Measurements from ENCODE around the gene MAFB. TPM values are rescaled to one million over a fixed set of nuclear protein-coding genes. Genes with fewer than 3 reads are reported as not detected.

The MAFB gene
- total RNA-seq, 1 experiment from 2014 or later: 0.22 TPM

DNA sequence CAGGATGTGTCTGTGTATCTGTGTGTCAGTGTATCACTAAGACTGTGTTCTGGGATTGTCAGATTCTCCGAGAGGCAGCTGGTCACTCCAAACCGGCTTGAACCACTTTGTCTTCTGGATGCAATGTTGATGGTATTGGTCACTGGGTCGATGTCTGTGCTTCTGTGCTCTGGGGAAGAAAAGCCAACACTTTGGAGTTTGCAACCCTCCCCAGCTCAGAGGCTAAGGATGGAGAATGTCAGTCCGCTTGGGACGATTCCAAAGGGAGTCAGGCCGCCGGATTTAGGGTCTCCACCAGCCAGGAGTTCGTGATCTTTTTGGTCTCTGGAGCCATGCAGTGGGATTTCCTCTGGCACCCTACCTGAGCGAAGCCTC, 5.2 kb downstream of the MAFB start:
- POLR2A ChIA-PET: no interaction called here

More for the DNA sequence above, 5.2 kb downstream of the MAFB start:
- no TSS peak for BruUV-seq (replicated peaks)
- Histone ChIP-seq H2AFZ (ENCODE audit: low read depth, low read length, poor library complexity, severe bottlenecking) (no peak overlapping the region), H3K36me3 (ENCODE audit: control insufficient read depth in 1 of 2, insufficient read depth in 2 of 2, low read length in 2 of 2) (no peaks in the 10 kb centered on the region), H4K20me1 (ENCODE audit: insufficient read depth) (no peaks in the 10 kb centered on the region), H3K4me2 (ENCODE audit: low read length) (no peak overlapping the region), H3K9me3 (ENCODE audit: control insufficient read depth in 1 of 2, insufficient read depth in 1 of 2, low read depth in 1 of 2, low read length in 2 of 2) (no peaks in the 10 kb centered on the region), H3K9me2 (ENCODE audit: insufficient read depth) (no peaks in the 10 kb centered on the region), H3K27ac (ENCODE audit: low read depth, low read length) (no peak overlapping the region), H3K27me3 (ENCODE audit: insufficient read depth, low read length) (peaks cover 45% of the 10 kb centered on the region), H3K4me1 (ENCODE audit: control insufficient read depth in 1 of 2, insufficient read depth in 2 of 2, low read length in 2 of 2) (peaks cover 3 to 4% of the 10 kb centered on the region in 2 experiments; a peak in 2 of 4 replicates), H3K9ac (ENCODE audit: low read length) (no peak overlapping the region), H3K79me2 (ENCODE audit: insufficient read depth, low read length) (no peaks in the 10 kb centered on the region), H3K4me3 (replicated peaks in 1 of 2; ENCODE audit: low read depth in 1 of 2, low read length in 2 of 2) (no peak overlapping the region)
- RAD21 ChIA-PET (ENCODE audit: low non-redundant PET in 1 of 2, low total read pairs in 2 of 2, uncharacterized antibody in 2 of 2, unreplicated experiment in 2 of 2): no interaction called here
- intact Hi-C loops (cut with micrococcal nuclease): no loop called here
- DNase-seq (ENCODE audit: low read depth, low spot score) (no peak), ATAC-seq (no peak)
- CTCF ChIA-PET: no interaction called here
- TF ChIP-seq EZH2 (IDR thresholded peaks at IDR 0.05) (no peak), CTCF (IDR thresholded peaks at IDR 0.05 in 2 of 3, conservative IDR thresholded peaks at IDR 0.05 in 1 of 3; ENCODE audit: borderline replicate concordance in 1 of 3, insufficient read depth in 1 of 3, low read depth in 2 of 3, low read length in 2 of 3) (no peak), EGR1 (IDR thresholded peaks at IDR 0.05; ENCODE audit: low read depth) (no peak), SRF (IDR thresholded peaks at IDR 0.05; ENCODE audit: low read depth) (no peak), POLR2A (IDR thresholded peaks at IDR 0.05; ENCODE audit: borderline replicate concordance, extremely low read depth, insufficient read depth, insufficient read length) (no peak), FOSL1 (IDR thresholded peaks at IDR 0.05; ENCODE audit: low read depth) (no peak), CEBPB (IDR thresholded peaks at IDR 0.05; ENCODE audit: low read depth) (no peak)
